Measurements from ENCODE around the gene CCDC28A. TPM values are rescaled to one million over a fixed set of nuclear protein-coding genes. Genes with fewer than 3 reads are reported as not detected.

The CCDC28A gene
- total RNA-seq, 1 experiment from 2014 or later = 12.3 TPM

GRCh38 chr6:138785980-138786379, 12.4 kb downstream of the CCDC28A start:
- no peak overlapping the region for H3K4me3 ChIP-seq
- no peaks in the 10 kb centered on the region for H3K79me2 ChIP-seq (ENCODE audit: low read depth)
- TF ChIP-seq, protein P1, sequence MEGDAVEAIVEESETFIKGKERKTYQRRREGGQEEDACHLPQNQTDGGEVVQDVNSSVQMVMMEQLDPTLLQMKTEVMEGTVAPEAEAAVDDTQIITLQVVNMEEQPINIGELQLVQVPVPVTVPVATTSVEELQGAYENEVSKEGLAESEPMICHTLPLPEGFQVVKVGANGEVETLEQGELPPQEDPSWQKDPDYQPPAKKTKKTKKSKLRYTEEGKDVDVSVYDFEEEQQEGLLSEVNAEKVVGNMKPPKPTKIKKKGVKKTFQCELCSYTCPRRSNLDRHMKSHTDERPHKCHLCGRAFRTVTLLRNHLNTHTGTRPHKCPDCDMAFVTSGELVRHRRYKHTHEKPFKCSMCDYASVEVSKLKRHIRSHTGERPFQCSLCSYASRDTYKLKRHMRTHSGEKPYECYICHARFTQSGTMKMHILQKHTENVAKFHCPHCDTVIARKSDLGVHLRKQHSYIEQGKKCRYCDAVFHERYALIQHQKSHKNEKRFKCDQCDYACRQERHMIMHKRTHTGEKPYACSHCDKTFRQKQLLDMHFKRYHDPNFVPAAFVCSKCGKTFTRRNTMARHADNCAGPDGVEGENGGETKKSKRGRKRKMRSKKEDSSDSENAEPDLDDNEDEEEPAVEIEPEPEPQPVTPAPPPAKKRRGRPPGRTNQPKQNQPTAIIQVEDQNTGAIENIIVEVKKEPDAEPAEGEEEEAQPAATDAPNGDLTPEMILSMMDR (conservative IDR thresholded peaks at IDR 0.05) = no peak
- TF ChIP-seq EZH2 (IDR thresholded peaks at IDR 0.05; ENCODE audit: low read depth) = no peak
- H3K4me1 ChIP-seq (replicated peaks; ENCODE audit: insufficient read depth) = no peaks in the 10 kb centered on the region
- no peak for DNase-seq
- no peaks in the 10 kb centered on the region for H3K9me2 ChIP-seq (ENCODE audit: insufficient read depth)
- intact Hi-C loops (cut with micrococcal nuclease; ENCODE audit: unreplicated experiment) = no loop called here
- H3K27ac ChIP-seq = no peak overlapping the region
- ChIA-PET CTCF (no interaction called here), POLR2A (ENCODE audit: unreplicated experiment) (no interaction called here)
- no peaks in the 10 kb centered on the region for H3K27me3 ChIP-seq (ENCODE audit: insufficient read depth, low read depth)
- no TSS peak for BruUV-seq (replicated peaks)
- no peak overlapping the region for H3K4me2 ChIP-seq
- H3F3A ChIP-seq (ENCODE audit: insufficient read depth, low read depth) = no peaks in the 10 kb centered on the region
- no peaks in the 10 kb centered on the region for H3K9me3 ChIP-seq (ENCODE audit: insufficient read depth, low read depth)
- H3K36me3 ChIP-seq (ENCODE audit: low read depth) = 0 out of 2 replicates have a peak, but pooled peaks cover 18% of the 10 kb centered on the region
- H4K20me1 ChIP-seq (ENCODE audit: insufficient read depth) = no peaks in the 10 kb centered on the region
- H2AFZ ChIP-seq = no peak overlapping the region

GRCh38 chr6:138787138-138787537, 13.6 kb downstream of the CCDC28A start:
- H3K27ac ChIP-seq = no peak overlapping the region
- no peaks in the 10 kb centered on the region for H3K4me1 ChIP-seq (replicated peaks; ENCODE audit: insufficient read depth)
- no peaks in the 10 kb centered on the region for H3K79me2 ChIP-seq (ENCODE audit: low read depth)
- TF ChIP-seq EZH2 (IDR thresholded peaks at IDR 0.05; ENCODE audit: low read depth) = no peak
- TF ChIP-seq, protein P1 (conservative IDR thresholded peaks at IDR 0.05) = no peak
- H3K36me3 ChIP-seq (ENCODE audit: low read depth) = 0 out of 2 replicates have a peak, but pooled peaks cover 14% of the 10 kb centered on the region
- H3K9me2 ChIP-seq (ENCODE audit: insufficient read depth) = no peaks in the 10 kb centered on the region
- ChIA-PET POLR2A (ENCODE audit: unreplicated experiment) (no interaction called here), CTCF (no interaction called here)
- no peak overlapping the region for H3K4me2 ChIP-seq
- no peak overlapping the region for H2AFZ ChIP-seq
- intact Hi-C loops (cut with micrococcal nuclease; ENCODE audit: unreplicated experiment) = no loop called here
- H3F3A ChIP-seq (ENCODE audit: insufficient read depth, low read depth) = no peaks in the 10 kb centered on the region; the same call in 1 of the 2 replicates
- BruUV-seq (replicated peaks) = no TSS peak
- no peak for DNase-seq
- H4K20me1 ChIP-seq (ENCODE audit: insufficient read depth) = no peaks in the 10 kb centered on the region
- no peaks in the 10 kb centered on the region for H3K9me3 ChIP-seq (ENCODE audit: insufficient read depth, low read depth)
- H3K4me3 ChIP-seq = no peak overlapping the region
- H3K27me3 ChIP-seq (ENCODE audit: insufficient read depth, low read depth) = no peaks in the 10 kb centered on the region

DNA sequence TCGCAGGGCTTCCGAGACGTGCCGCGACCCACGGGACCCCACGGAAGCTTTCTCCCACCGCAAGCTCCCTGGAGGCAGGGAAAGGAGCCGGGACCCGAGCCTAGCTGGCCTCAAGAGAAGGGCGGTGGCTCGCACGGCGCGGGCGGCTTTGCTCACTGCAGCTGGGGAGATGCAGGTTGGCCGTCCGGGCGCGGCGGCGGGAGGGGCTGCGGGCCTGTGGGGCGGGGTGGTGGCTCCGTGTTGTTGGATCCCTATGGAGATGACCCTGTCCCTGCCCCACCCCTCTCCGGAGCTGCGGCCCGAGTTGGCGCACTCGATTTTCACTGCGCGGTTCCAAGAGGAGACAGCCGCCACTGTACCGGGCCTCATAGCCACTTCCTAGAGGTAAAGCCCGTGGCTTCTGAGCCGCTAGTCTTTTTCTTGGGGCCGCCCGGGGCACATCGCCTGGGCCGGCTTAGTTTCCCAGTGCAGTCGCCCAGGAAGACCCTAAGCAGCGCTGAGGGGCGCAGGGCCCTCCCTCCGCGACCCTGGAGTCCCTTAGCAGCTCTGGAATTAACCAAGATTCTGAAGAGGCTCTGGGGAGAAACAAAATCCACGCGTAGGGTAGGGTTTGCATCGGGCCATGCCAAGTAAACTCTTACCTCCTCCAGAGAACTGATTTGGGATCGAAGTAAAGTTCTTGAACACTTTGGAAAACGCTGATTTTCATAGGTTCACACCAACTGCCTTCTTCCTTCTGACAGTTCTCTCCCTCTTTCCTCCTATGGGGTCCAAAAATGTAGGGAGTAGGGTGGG, 22.4 kb downstream of the CCDC28A start, which contains the start of gene ECT2L:
Gene ECT2L, plus strand, starts transcription at position 279 of the 795 bp plus-strand sequence. CDS start 17,188 bp downstream, outside the sequence.
- intact Hi-C loops (cut with micrococcal nuclease; ENCODE audit: unreplicated experiment) = no loop called here
- BruUV-seq (replicated peaks) = no TSS peak
- peak in 1 of 2 experiments; percentile 61 for DNase-seq
- Histone ChIP-seq H4K20me1 (ENCODE audit: insufficient read depth) (no peaks in the 10 kb centered on the region), H3K4me2 (no peak within 1 kb of the TSS), H3K4me1 (replicated peaks; ENCODE audit: insufficient read depth) (no peaks in the 10 kb centered on the region), H3F3A (ENCODE audit: insufficient read depth, low read depth) (no peaks in the 10 kb centered on the region; the same call in 1 of the 2 replicates), H3K9me2 (ENCODE audit: insufficient read depth) (no peaks in the 10 kb centered on the region), H3K27me3 (ENCODE audit: insufficient read depth, low read depth) (no peaks in the 10 kb centered on the region), H3K4me3 (no peak within 1 kb of the TSS), H2AFZ (no peak within 1 kb of the TSS), H3K27ac (no peak within 1 kb of the TSS), H3K79me2 (ENCODE audit: low read depth) (no peaks in the 10 kb centered on the region), H3K36me3 (ENCODE audit: low read depth) (no peaks in the 10 kb centered on the region), H3K9me3 (ENCODE audit: insufficient read depth, low read depth) (no peaks in the 10 kb centered on the region; the same call in 1 of the 2 replicates)
- CTCF ChIA-PET = no interaction called here
- no peak for TF ChIP-seq EZH2 (IDR thresholded peaks at IDR 0.05; ENCODE audit: low read depth)
- TF ChIP-seq, protein P1 (conservative IDR thresholded peaks at IDR 0.05) = no peak
- POLR2A ChIA-PET (ENCODE audit: unreplicated experiment) = no interaction called here

Data from PC-9 (cell line).